Loucy (cell line): ENCODE data around the gene ARHGAP15.

Source experiments
- H2AFZ ChIP-seq: fragments of 200-600 bp; sonication (generic); 2 replicates; pipeline ENCODE4 v1.6.0; 2016; ENCODE audit warnings: antibody characterized with exemption, mild to moderate bottlenecking, low read length, moderate library complexity
- H3F3A ChIP-seq: fragments of 200-600 bp; 2 replicates; pipeline ENCODE4 v1.6.0; 2016; ENCODE audit warnings: antibody characterized with exemption, low read depth, mild to moderate bottlenecking
- H3K27me3 ChIP-seq: fragments of 200-600 bp; sonication (generic); 2 replicates; pipeline ENCODE4 v1.6.1; 2014; ENCODE audit warnings: low read length, mild to moderate bottlenecking; ENCODE audit not compliant: insufficient read depth, poor library complexity, severe bottlenecking
- H3K36me3 ChIP-seq: fragments of 200-600 bp; sonication (generic); 2 replicates; pipeline ENCODE4 v1.6.1; 2016; ENCODE audit warnings: low read length; ENCODE audit not compliant: insufficient read depth
- H3K4me1 ChIP-seq: fragments of 200-600 bp; sonication (generic); 2 replicates; pipeline ENCODE4 v1.5.1; 2014; ENCODE audit warnings: low read length, mild to moderate bottlenecking; ENCODE audit not compliant: insufficient read depth, poor library complexity, severe bottlenecking
- H3K4me2 ChIP-seq: fragments of 200-600 bp; sonication (generic); 2 replicates; pipeline ENCODE4 v1.6.0; 2014; ENCODE audit warnings: antibody characterized with exemption, low read length, low read depth, mild to moderate bottlenecking; ENCODE audit not compliant: poor library complexity, severe bottlenecking
- H3K4me3 ChIP-seq: fragments of 200-600 bp; sonication (generic); 2 replicates; pipeline ENCODE4 v1.5.1; 2014; ENCODE audit warnings: low read length, mild to moderate bottlenecking, mixed read lengths; ENCODE audit not compliant: poor library complexity, severe bottlenecking
- H3K79me2 ChIP-seq: fragments of 200-600 bp; sonication (generic); 2 replicates; pipeline ENCODE4 v1.6.1; 2014; ENCODE audit warnings: low read length; ENCODE audit not compliant: insufficient read depth
- H3K9ac ChIP-seq: fragments of 200-600 bp; sonication (generic); 2 replicates; pipeline ENCODE4 v1.6.0; 2014; ENCODE audit warnings: mild to moderate bottlenecking, low read depth, low read length, moderate library complexity; ENCODE audit not compliant: poor library complexity, severe bottlenecking
- H3K9me2 ChIP-seq: fragments of 200-600 bp; sonication (generic); replicated peaks from 2 replicates; pipeline ENCODE4 v1.6.1; 2016; ENCODE audit warnings: low read depth, low read length, mixed read lengths
- H3K9me3 ChIP-seq: fragments of 200-600 bp; sonication (generic); 2 replicates; pipeline ENCODE4 v1.6.1; 2014; ENCODE audit warnings: mild to moderate bottlenecking, antibody characterized with exemption, low read length, low read depth; ENCODE audit not compliant: insufficient read depth
- H4K20me1 ChIP-seq: fragments of 200-600 bp; sonication (generic); 2 replicates; pipeline ENCODE4 v1.6.0; 2014; ENCODE audit warnings: antibody characterized with exemption, low read length, mild to moderate bottlenecking; ENCODE audit not compliant: insufficient read depth, poor library complexity, severe bottlenecking
- EZH2phosphoT487 ChIP-seq: fragments of 200-600 bp; IDR thresholded peaks from 2 replicates; pipeline ENCODE4 v1.6.1; 2018; ENCODE audit warnings: antibody characterized with exemption, mild to moderate bottlenecking, moderate library complexity, borderline replicate concordance
- TF ChIP-seq, protein P1 (sequence below): fragments of 200-600 bp; sonication (generic); conservative IDR thresholded peaks from 2 replicates; pipeline ENCODE4 v1.5.1; 2014; ENCODE audit warnings: mild to moderate bottlenecking, antibody characterized with exemption, low read length

The ARHGAP15 gene

DNA sequence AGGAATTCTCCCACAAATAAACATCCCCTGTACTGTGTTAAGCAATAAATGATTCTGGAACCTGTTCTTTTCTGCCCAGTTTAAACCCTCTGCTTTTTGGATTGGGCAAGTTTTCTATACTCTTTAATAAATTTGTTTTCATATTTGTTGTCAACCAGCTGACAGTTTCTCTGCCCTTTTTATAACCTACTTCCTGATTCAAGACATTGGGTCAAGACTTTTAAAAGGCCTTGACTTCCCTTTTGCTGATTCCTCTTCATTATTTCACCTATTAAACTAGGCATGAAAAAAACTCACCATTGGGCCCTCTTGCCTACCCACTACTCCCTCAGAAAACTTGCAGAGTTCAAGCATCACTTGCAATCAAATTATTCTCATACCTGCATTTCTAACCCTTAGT lies 459.5 kb downstream of the ARHGAP15 start:
- peaks cover 9% of the 10 kb centered on the region for H3K4me1 ChIP-seq
- no peak overlapping the region for H3K4me2 ChIP-seq
- peaks cover 10% of the 10 kb centered on the region for H3K36me3 ChIP-seq

GRCh38 chr2:143594161-143594560 lies 464.9 kb downstream of the ARHGAP15 start:
- no peak overlapping the region for H3K9ac ChIP-seq
- peaks cover 4% of the 10 kb centered on the region for H4K20me1 ChIP-seq
- H3F3A ChIP-seq: no peaks in the 10 kb centered on the region
- no peaks in the 10 kb centered on the region for H3K9me2 ChIP-seq
- H3K4me1 ChIP-seq: peaks cover 2% of the 10 kb centered on the region
- H3K4me2 ChIP-seq: no peak overlapping the region
- no peaks in the 10 kb centered on the region for H3K27me3 ChIP-seq
- no peaks in the 10 kb centered on the region for H3K9me3 ChIP-seq
- no peaks in the 10 kb centered on the region for H3K79me2 ChIP-seq
- H3K4me3 ChIP-seq: no peak overlapping the region
- H3K36me3 ChIP-seq: peaks cover 20% of the 10 kb centered on the region; the same call in 1 of the 2 replicates
- TF ChIP-seq, protein P1, sequence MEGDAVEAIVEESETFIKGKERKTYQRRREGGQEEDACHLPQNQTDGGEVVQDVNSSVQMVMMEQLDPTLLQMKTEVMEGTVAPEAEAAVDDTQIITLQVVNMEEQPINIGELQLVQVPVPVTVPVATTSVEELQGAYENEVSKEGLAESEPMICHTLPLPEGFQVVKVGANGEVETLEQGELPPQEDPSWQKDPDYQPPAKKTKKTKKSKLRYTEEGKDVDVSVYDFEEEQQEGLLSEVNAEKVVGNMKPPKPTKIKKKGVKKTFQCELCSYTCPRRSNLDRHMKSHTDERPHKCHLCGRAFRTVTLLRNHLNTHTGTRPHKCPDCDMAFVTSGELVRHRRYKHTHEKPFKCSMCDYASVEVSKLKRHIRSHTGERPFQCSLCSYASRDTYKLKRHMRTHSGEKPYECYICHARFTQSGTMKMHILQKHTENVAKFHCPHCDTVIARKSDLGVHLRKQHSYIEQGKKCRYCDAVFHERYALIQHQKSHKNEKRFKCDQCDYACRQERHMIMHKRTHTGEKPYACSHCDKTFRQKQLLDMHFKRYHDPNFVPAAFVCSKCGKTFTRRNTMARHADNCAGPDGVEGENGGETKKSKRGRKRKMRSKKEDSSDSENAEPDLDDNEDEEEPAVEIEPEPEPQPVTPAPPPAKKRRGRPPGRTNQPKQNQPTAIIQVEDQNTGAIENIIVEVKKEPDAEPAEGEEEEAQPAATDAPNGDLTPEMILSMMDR: no peak
- no peak for TF ChIP-seq EZH2phosphoT487
- no peak overlapping the region for H2AFZ ChIP-seq

More for the DNA sequence above, 459.5 kb downstream of the ARHGAP15 start:
- H4K20me1 ChIP-seq: peaks cover 4% of the 10 kb centered on the region
- no peaks in the 10 kb centered on the region for H3K9me3 ChIP-seq
- no peak overlapping the region for H2AFZ ChIP-seq
- H3K9ac ChIP-seq: no peak overlapping the region
- H3K4me3 ChIP-seq: no peak overlapping the region
- no peaks in the 10 kb centered on the region for H3K79me2 ChIP-seq
- no peaks in the 10 kb centered on the region for H3K9me2 ChIP-seq
- H3F3A ChIP-seq: no peaks in the 10 kb centered on the region
- H3K27me3 ChIP-seq: no peaks in the 10 kb centered on the region
- TF ChIP-seq, protein P1: no peak
- TF ChIP-seq EZH2phosphoT487: no peak

GRCh38 chr2:143594745-143595144 lies 465.5 kb downstream of the ARHGAP15 start:
- no peaks in the 10 kb centered on the region for H3K79me2 ChIP-seq
- no peaks in the 10 kb centered on the region for H3K4me1 ChIP-seq
- no peak overlapping the region for H3K4me3 ChIP-seq
- H3K27me3 ChIP-seq: no peaks in the 10 kb centered on the region
- no peaks in the 10 kb centered on the region for H3K9me2 ChIP-seq
- no peak overlapping the region for H3K9ac ChIP-seq
- peaks cover 4% of the 10 kb centered on the region for H4K20me1 ChIP-seq
- no peaks in the 10 kb centered on the region for H3F3A ChIP-seq
- H3K9me3 ChIP-seq: no peaks in the 10 kb centered on the region
- H3K4me2 ChIP-seq: no peak overlapping the region
- no peak for TF ChIP-seq EZH2phosphoT487
- TF ChIP-seq, protein P1: no peak
- peaks cover 26% of the 10 kb centered on the region; the same call in 1 of the 2 replicates for H3K36me3 ChIP-seq
- no peak overlapping the region for H2AFZ ChIP-seq
